Tibial artery (tissue), 4 donors: ENCODE measurements around the gene NDUFAF2.

Experiments
- DNase-seq, 2 donors: peaks; one replicate each; pipeline ENCODE4 v3.0.0-alpha.2; 2019
- H3K27ac ChIP-seq, 2 donors: fragments of 200-600 bp; sonication (generic) in 1 of 2; 1 replicate in 1 of 2; 2 replicates in 1 of 2; pipeline ENCODE4 v1.5.1; 2018 to 2019; ENCODE audit warnings: mild to moderate bottlenecking in 1 of 2
- H3K27me3 ChIP-seq, 2 donors: fragments of 200-600 bp; sonication (generic) in 1 of 2; one replicate each; pipeline versions ENCODE4 v1.5.1 to v1.6.0; 2016 to 2019
- H3K36me3 ChIP-seq, 3 donors: fragments of 200-600 bp; sonication (generic) in 2 of 3; one replicate each; pipeline ENCODE4 v1.5.1; 2016 to 2019; ENCODE audit warnings: mild to moderate bottlenecking in 2 of 3
- H3K4me1 ChIP-seq, 4 donors: fragments of 200-600 bp; sonication (generic) in 2 of 4; 1 replicate in 3 of 4; 2 replicates in 1 of 4; pipeline ENCODE4 v1.5.1; 2016 to 2019
- H3K4me3 ChIP-seq, 2 donors: fragments of 200-600 bp; sonication (generic) in 1 of 2; 1 replicate in 1 of 2; 2 replicates in 1 of 2; pipeline ENCODE4 v1.5.1; 2018 to 2019; ENCODE audit warnings: mild to moderate bottlenecking in 2 of 2
- H3K9me3 ChIP-seq, 3 donors: fragments of 200-600 bp; sonication (generic) in 1 of 3; one replicate each; pipeline ENCODE4 v1.5.1; 2016 to 2019
- CTCF ChIP-seq, 2 experiments: fragments of 200-600 bp in 1 of 2; fragments of 450-650 bp in 1 of 2; IDR thresholded peaks; one replicate each; pipeline ENCODE4 v1.5.1; 2017 to 2019; ENCODE audit warnings: antibody characterized with exemption in 2 of 2, mild to moderate bottlenecking in 1 of 2, moderate library complexity in 1 of 2
- intact Hi-C: fragments of 100-400 bp; cut with DNase I; formaldehyde crosslinking; loops from one replicate; pipeline ENCODE4 v1.15.0; 2023; ENCODE audit warnings: low total_unique reads

The NDUFAF2 gene

GRCh38 chr5:60993425-60993824, 48.4 kb downstream of the NDUFAF2 start:
- Histone ChIP-seq H3K27me3 (no peaks in the 10 kb centered on the region), H3K36me3 (peaks cover 0 to 7% (median 0%) of the 10 kb centered on the region in 3 donors), H3K9me3 (peaks cover 0 to 5% (median 0%) of the 10 kb centered on the region in 3 donors), H3K4me3 (no peak overlapping the region), H3K4me1 (peaks cover 0 to 55% (median 15%) of the 10 kb centered on the region in 4 donors), H3K27ac (peak overlapping the region; percentile 36 to 56)
- TF ChIP-seq CTCF (IDR thresholded peaks at IDR 0.05), result no peak
- DNase-seq, result no peak
- intact Hi-C loops, result no loop called here

- Histone ChIP-seq H3K4me1 (peaks cover 0 to 61% (median 15%) of the 10 kb centered on the region in 4 donors), H3K27ac (peak overlapping the region; percentile 36 to 56), H3K27me3 (no peaks in the 10 kb centered on the region), H3K4me3 (no peak overlapping the region), H3K9me3 (peaks cover 0 to 5% (median 0%) of the 10 kb centered on the region in 3 donors), H3K36me3 (peaks cover 0 to 7% (median 0%) of the 10 kb centered on the region in 3 donors)
- no peak for DNase-seq
- intact Hi-C loops, result no loop called here
- TF ChIP-seq CTCF (IDR thresholded peaks at IDR 0.05), result no peak
These were observed 49.0 kb downstream of the NDUFAF2 start for GRCh38 chr5:60993875-60994571.

GRCh38 chr5:60996368-60996767, 51.4 kb downstream of the NDUFAF2 start:
- Histone ChIP-seq H3K4me3 (no peak overlapping the region), H3K4me1 (peaks cover 0 to 75% (median 23%) of the 10 kb centered on the region in 4 donors), H3K9me3 (peaks cover 0 to 5% (median 0%) of the 10 kb centered on the region in 3 donors), H3K27ac (no peak overlapping the region), H3K27me3 (no peaks in the 10 kb centered on the region), H3K36me3 (peaks cover 0 to 7% (median 0%) of the 10 kb centered on the region in 3 donors)
- intact Hi-C loops, result no loop called here
- no peak for TF ChIP-seq CTCF (IDR thresholded peaks at IDR 0.05)
- DNase-seq, result no peak

- H3K36me3 ChIP-seq, result peaks cover 0 to 6% (median 0%) of the 10 kb centered on the region in 3 donors
- peaks cover 0 to 68% (median 23%) of the 10 kb centered on the region in 4 donors for H3K4me1 ChIP-seq
- peaks cover 0 to 5% (median 0%) of the 10 kb centered on the region in 3 donors for H3K9me3 ChIP-seq
- no peak for DNase-seq
- no peak overlapping the region for H3K27ac ChIP-seq
- H3K27me3 ChIP-seq, result no peaks in the 10 kb centered on the region
- no peak for TF ChIP-seq CTCF (IDR thresholded peaks at IDR 0.05)
- intact Hi-C loops, result no loop called here
- no peak overlapping the region for H3K4me3 ChIP-seq
These were observed 52.7 kb downstream of the NDUFAF2 start for GRCh38 chr5:60997721-60998120.

- H3K36me3 ChIP-seq, result no peaks in the 10 kb centered on the region
- H3K27me3 ChIP-seq, result no peaks in the 10 kb centered on the region
- H3K4me3 ChIP-seq, result no peak overlapping the region
- no peak for TF ChIP-seq CTCF (IDR thresholded peaks at IDR 0.05)
- H3K4me1 ChIP-seq, result peaks cover 0 to 65% (median 13%) of the 10 kb centered on the region in 4 donors
- no peak for DNase-seq
- H3K27ac ChIP-seq, result no peak overlapping the region
- intact Hi-C loops, result no loop called here
- no peaks in the 10 kb centered on the region for H3K9me3 ChIP-seq
These were observed 55.9 kb downstream of the NDUFAF2 start for GRCh38 chr5:61000887-61001286.
